Trophoblast cell (in vitro differentiated cells and primary cell): ENCODE data around the gene CCR6.

Experiments used
- DNase-seq, 2 donors: peaks; one replicate each; pipeline ENCODE4 v3.0.0-alpha.2; 2016
- H2AFZ ChIP-seq: 2 replicates; pipeline ENCODE4 v1.6.1; 2013; ENCODE audit warnings: low read length, moderate library complexity, mild to moderate bottlenecking; ENCODE audit not compliant: insufficient read depth, poor library complexity
- H2AK5ac ChIP-seq: 2 replicates; pipeline ENCODE4 v1.6.1; 2013; ENCODE audit warnings: mild to moderate bottlenecking, low read length
- H2BK120ac ChIP-seq: 2 replicates; pipeline ENCODE4 v1.6.1; 2013; ENCODE audit warnings: low read length, mild to moderate bottlenecking, moderate library complexity; ENCODE audit not compliant: insufficient read depth, poor library complexity
- H2BK12ac ChIP-seq: 2 replicates; pipeline ENCODE4 v1.6.1; 2013; ENCODE audit warnings: mild to moderate bottlenecking, low read length, moderate library complexity
- H2BK5ac ChIP-seq: 2 replicates; pipeline ENCODE4 v1.6.1; 2013; ENCODE audit warnings: low read length, low read depth, moderate library complexity, mild to moderate bottlenecking; ENCODE audit not compliant: poor library complexity
- H3K14ac ChIP-seq: 2 replicates; pipeline ENCODE4 v1.6.1; 2013; ENCODE audit warnings: mild to moderate bottlenecking, low read length
- H3K18ac ChIP-seq: 2 replicates; pipeline ENCODE4 v1.6.1; 2013; ENCODE audit warnings: mild to moderate bottlenecking, low read length
- H3K23ac ChIP-seq: 2 replicates; pipeline ENCODE4 v1.6.1; 2013; ENCODE audit warnings: low read length
- H3K27ac ChIP-seq: 2 replicates; pipeline ENCODE4 v1.5.1; 2013; ENCODE audit warnings: low read depth, mild to moderate bottlenecking, inconsistent platforms, low read length, moderate library complexity
- H3K27me3 ChIP-seq: 2 replicates; pipeline ENCODE4 v1.6.1; 2013; ENCODE audit warnings: inconsistent platforms, mild to moderate bottlenecking, low read length, moderate library complexity; ENCODE audit not compliant: insufficient read depth
- H3K36me3 ChIP-seq, 2 experiments: 1 replicate in 1 of 2; 2 replicates in 1 of 2; pipeline ENCODE4 v1.6.1; 2013; ENCODE audit warnings: low read length in 2 of 2, mild to moderate bottlenecking in 2 of 2, moderate library complexity in 1 of 2; ENCODE audit not compliant: insufficient read depth in 2 of 2, control insufficient read depth in 1 of 2
- H3K4ac ChIP-seq: 2 replicates; pipeline ENCODE4 v1.6.1; 2013; ENCODE audit warnings: low read depth, mild to moderate bottlenecking, low read length, moderate library complexity
- H3K4me1 ChIP-seq, 2 experiments: 1 replicate in 1 of 2; 2 replicates in 1 of 2; pipeline ENCODE4 v1.6.1; 2013; ENCODE audit warnings: low read length in 2 of 2, mild to moderate bottlenecking in 2 of 2, moderate library complexity in 1 of 2; ENCODE audit not compliant: insufficient read depth in 2 of 2, control insufficient read depth in 1 of 2
- H3K4me2 ChIP-seq: 2 replicates; pipeline ENCODE4 v1.6.1; 2013; ENCODE audit warnings: inconsistent platforms, mild to moderate bottlenecking, low read length, moderate library complexity
- H3K4me3 ChIP-seq: 2 replicates; pipeline ENCODE4 v1.5.1; 2013; ENCODE audit warnings: mild to moderate bottlenecking, low read depth, low read length, inconsistent platforms
- H3K79me1 ChIP-seq: one replicate; pipeline ENCODE4 v1.6.1; 2013; ENCODE audit warnings: low read length
- H3K79me2 ChIP-seq: 2 replicates; pipeline ENCODE4 v1.6.1; 2013; ENCODE audit warnings: low read length, mild to moderate bottlenecking; ENCODE audit not compliant: control insufficient read depth, insufficient read depth, poor library complexity
- H3K9ac ChIP-seq: 2 replicates; pipeline ENCODE4 v1.6.1; 2013; ENCODE audit warnings: mild to moderate bottlenecking, low read length
- H3K9me3 ChIP-seq: 2 replicates; pipeline ENCODE4 v1.6.1; 2013; ENCODE audit warnings: low read depth, mild to moderate bottlenecking, control low read depth, inconsistent platforms, low read length; ENCODE audit not compliant: insufficient read depth
- H4K12ac ChIP-seq: 2 replicates; pipeline ENCODE4 v1.6.1; 2013; ENCODE audit warnings: low read depth, mild to moderate bottlenecking, low read length, moderate library complexity
- H4K8ac ChIP-seq: 2 replicates; pipeline ENCODE4 v1.6.1; 2013; ENCODE audit warnings: low read depth, mild to moderate bottlenecking, low read length, moderate library complexity
- H4K91ac ChIP-seq: one replicate; pipeline ENCODE4 v1.6.1; 2013; ENCODE audit warnings: low read depth, mild to moderate bottlenecking, low read length, moderate library complexity
- WGBS: extraction: QIAGEN DNeasy Blood & Tissue Kit; methylation state at CpG from one replicate; pipeline ENCODE4 v1.1.7; 2013; ENCODE audit warnings: missing lambda C conversion rate; ENCODE audit not compliant: insufficient read length, insufficient coverage; ENCODE audit errors: extremely low coverage; 5-methylcytosine and 5-hydroxymethylcytosine counted together

The CCR6 gene

DNA sequence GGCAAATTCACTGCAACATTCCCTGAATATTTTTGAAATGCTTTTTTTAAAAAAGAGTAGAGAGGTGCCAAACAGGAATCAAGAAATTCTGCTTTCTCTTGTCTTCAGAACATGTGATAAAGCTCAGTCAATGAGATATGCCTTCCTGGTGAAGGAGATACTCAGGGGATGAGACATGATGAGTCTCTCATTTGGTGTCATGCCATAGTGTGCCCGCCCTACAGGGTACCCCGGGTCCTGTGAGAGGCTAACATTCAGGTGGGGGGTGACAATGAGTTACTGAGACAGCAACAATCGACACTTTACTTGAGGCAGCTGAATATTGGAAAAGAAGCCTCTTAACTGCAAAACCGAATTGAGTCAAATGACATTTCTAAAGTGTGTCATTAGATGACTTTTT, 6.7 kb downstream of the CCR6 start:
- H3K9me3 ChIP-seq: no peaks in the 10 kb centered on the region
- no CpG with 5 or more reads among the region's 4 CpGs for WGBS
- H3K36me3 ChIP-seq: no peaks in the 10 kb centered on the region

DNA sequence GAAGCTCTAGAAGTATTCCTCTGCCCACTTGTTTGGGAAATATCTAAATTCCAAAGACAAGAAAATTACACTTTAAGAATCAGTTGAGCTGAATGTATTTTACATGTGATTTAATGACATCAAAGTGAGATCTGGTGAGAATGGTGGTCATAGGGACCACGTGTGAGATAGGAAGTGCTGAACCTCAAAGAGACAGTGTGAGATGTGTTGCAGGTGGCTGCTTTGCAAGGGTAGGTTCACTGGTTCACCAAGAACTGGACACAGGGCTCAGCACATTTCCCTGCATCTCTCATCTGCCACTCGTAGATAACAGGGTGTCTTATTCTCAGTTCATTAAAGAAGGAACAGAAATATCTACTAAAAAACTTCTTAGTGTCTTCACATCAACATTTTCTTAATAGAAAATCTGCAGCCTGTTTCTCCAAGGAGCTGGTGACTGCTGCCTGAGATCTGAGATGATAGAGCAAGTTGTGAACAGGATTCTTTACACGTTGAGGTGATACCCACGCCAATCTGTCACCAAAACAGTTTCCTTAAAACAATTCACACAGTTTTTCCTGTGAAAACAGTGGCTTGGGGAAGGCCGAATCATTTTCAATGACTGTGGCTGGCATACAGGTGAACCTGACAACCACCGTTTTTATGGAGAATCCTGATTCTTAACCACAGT, 7.2 kb downstream of the CCR6 start:
- no peak overlapping the region for H2BK120ac ChIP-seq

More for the DNA sequence above, 6.7 kb downstream of the CCR6 start:
- H3K14ac ChIP-seq: no peak overlapping the region
- no peak overlapping the region for H4K91ac ChIP-seq
- H3K27me3 ChIP-seq: no peaks in the 10 kb centered on the region
- no peak overlapping the region for H3K27ac ChIP-seq
- no peak overlapping the region for H4K12ac ChIP-seq
- H3K18ac ChIP-seq: no peak overlapping the region
- no peaks in the 10 kb centered on the region for H3K4me1 ChIP-seq
- H3K79me1 ChIP-seq: no peaks in the 10 kb centered on the region
- no peak overlapping the region for H3K4me3 ChIP-seq
- no peak overlapping the region for H3K23ac ChIP-seq
- no peak overlapping the region for H2AFZ ChIP-seq
- H2BK120ac ChIP-seq: no peak overlapping the region
- H3K79me2 ChIP-seq: no peaks in the 10 kb centered on the region
- no peak overlapping the region for H2AK5ac ChIP-seq
- H2BK12ac ChIP-seq: no peak overlapping the region
- DNase-seq: peak in 1 of 2 donors; percentile 15
- no peak overlapping the region for H3K9ac ChIP-seq
- H4K8ac ChIP-seq: no peak overlapping the region
- H2BK5ac ChIP-seq: no peak overlapping the region
- no peak overlapping the region for H3K4ac ChIP-seq
- H3K4me2 ChIP-seq: no peak overlapping the region

DNA sequence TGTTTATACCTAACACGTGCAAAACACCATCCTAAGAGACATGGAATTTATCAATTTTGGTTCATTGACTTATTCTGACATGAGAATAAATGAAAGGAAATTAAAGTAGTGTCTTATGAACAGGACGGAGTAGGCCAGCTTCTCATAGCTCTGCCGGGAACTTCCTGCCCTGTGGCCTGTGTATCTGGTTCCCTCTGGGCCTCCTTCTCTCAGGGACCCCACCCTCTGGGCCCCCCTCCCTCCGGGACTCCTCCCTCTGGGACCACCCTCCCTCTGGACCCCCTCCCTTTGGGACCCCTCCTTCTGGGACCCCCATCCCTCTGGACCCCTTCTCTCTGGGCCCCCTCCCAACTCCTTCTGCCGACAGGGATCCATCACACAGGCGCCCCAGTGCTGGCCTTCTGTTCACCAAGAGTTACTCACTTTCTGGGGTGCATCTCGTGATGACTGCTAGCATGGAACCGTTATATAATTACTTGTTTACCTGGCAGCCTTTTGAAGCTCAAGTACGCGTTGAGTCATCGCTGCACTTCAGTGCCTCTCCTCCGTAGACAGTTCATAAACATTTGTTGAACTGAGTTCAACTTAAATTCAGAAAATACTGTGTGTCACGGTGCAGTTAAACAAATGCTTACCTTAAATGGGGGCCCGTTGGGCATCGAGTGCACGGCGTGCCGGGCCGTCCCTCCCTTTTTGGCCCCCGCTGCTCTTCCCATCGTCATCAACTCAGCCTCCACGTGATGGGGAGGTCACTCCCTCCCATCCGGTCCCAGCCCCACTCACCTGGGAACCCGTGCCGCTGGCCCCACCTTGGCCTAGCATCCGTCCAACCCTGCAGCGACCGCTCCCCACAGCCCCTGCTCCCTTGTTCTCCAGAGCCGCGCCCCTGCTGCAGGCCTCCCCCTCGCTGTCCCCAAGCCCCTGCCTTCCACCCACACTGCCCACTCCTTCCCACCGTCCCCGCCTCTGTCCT, 8.1 kb downstream of the CCR6 start:
- Histone ChIP-seq H3K4me3 (no peak overlapping the region), H4K91ac (no peak overlapping the region), H2BK120ac (no peak overlapping the region), H3K18ac (no peak overlapping the region), H3K9ac (no peak overlapping the region), H2AK5ac (no peak overlapping the region), H3K14ac (no peak overlapping the region), H3K27ac (no peak overlapping the region), H3K23ac (no peak overlapping the region), H4K12ac (no peak overlapping the region), H3K4me1 (peaks cover 0 to 2% of the 10 kb centered on the region in 2 experiments), H3K27me3 (no peaks in the 10 kb centered on the region), H2AFZ (no peak overlapping the region), H2BK5ac (no peak overlapping the region), H3K36me3 (no peaks in the 10 kb centered on the region), H2BK12ac (no peak overlapping the region), H3K4me2 (no peak overlapping the region), H3K79me2 (no peaks in the 10 kb centered on the region), H3K9me3 (no peaks in the 10 kb centered on the region), H4K8ac (no peak overlapping the region), H3K4ac (no peak overlapping the region), H3K79me1 (no peaks in the 10 kb centered on the region)
- no CpG with 5 or more reads among the region's 33 CpGs for WGBS
- no peak for DNase-seq

More for the DNA sequence above, 7.2 kb downstream of the CCR6 start:
- DNase-seq: no peak
- Histone ChIP-seq H3K4me1 (peaks cover 0 to 1% of the 10 kb centered on the region in 2 experiments), H4K12ac (no peak overlapping the region), H2BK5ac (no peak overlapping the region), H3K9me3 (no peaks in the 10 kb centered on the region), H3K36me3 (no peaks in the 10 kb centered on the region), H2BK12ac (no peak overlapping the region), H3K79me2 (no peaks in the 10 kb centered on the region), H3K79me1 (no peaks in the 10 kb centered on the region), H2AK5ac (no peak overlapping the region), H3K23ac (no peak overlapping the region), H3K9ac (no peak overlapping the region), H3K18ac (no peak overlapping the region), H4K8ac (no peak overlapping the region), H3K4me2 (no peak overlapping the region), H3K14ac (no peak overlapping the region), H3K4ac (no peak overlapping the region), H2AFZ (no peak overlapping the region), H3K27me3 (no peaks in the 10 kb centered on the region), H3K27ac (no peak overlapping the region), H4K91ac (no peak overlapping the region), H3K4me3 (no peak overlapping the region)
- no CpG with 5 or more reads among the region's 6 CpGs for WGBS

DNA sequence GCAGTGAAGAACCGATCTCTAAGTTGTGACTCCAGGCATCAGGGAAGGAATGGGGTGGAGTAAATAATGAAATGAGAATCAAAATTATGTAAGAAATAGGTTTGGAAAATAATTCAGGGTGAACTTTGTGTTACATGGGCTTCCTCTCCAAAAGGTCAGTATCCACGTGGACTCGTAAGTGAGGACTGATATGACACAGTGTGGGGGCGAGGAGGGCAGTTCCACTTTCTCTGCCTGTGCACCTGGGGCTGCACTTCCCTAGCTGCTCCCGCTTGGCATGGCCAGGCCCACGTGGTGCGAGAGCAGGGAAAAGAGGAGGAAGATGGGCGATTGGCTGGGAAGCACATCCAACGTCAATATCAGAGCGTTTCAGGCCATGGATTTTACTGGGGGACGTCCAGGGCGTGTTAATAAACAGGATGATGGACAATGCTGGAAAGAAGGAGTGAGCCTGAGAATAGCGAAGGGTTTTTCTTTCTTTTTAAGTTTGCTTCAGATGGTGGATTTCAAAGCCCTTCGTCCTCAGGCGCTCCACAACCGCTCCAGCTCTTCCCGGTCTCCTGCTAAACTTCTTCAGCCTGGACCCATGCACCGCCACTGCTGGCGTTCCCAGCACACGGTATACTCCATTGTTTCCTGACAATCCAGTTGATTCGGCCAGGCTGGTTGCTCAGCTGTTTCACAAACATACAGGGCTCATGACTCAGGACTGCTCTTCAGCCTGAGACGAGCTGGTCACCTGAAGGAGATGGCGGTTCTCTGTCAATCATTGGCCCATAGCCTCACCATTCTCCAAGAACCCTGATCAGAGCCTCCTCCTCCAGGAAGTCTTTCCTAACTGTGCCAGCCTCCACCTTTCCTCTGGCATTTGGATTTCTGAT, 11.8 kb downstream of the CCR6 start:
- no peak overlapping the region for H3K9ac ChIP-seq
- H3K4me1 ChIP-seq: peaks cover 0 to 5% of the 10 kb centered on the region in 2 experiments
- no peaks in the 10 kb centered on the region for H3K36me3 ChIP-seq
- H3K4me2 ChIP-seq: no peak overlapping the region
- H3K79me1 ChIP-seq: no peaks in the 10 kb centered on the region
- no peak overlapping the region for H4K12ac ChIP-seq
- H3K9me3 ChIP-seq: no peaks in the 10 kb centered on the region
- H3K27ac ChIP-seq: no peak overlapping the region
- no peak overlapping the region for H3K14ac ChIP-seq
- H3K27me3 ChIP-seq: no peaks in the 10 kb centered on the region
- H3K4me3 ChIP-seq: no peak overlapping the region
- H2AFZ ChIP-seq: no peak overlapping the region
- no peak overlapping the region for H2BK5ac ChIP-seq
- H4K91ac ChIP-seq: no peak overlapping the region
- H3K79me2 ChIP-seq: no peaks in the 10 kb centered on the region
- H3K18ac ChIP-seq: no peak overlapping the region
- DNase-seq: peak in 1 of 2 donors; percentile 61
- no peak overlapping the region for H3K4ac ChIP-seq
- H2BK120ac ChIP-seq: no peak overlapping the region
- no peak overlapping the region for H2BK12ac ChIP-seq
- no peak overlapping the region for H4K8ac ChIP-seq
- H3K23ac ChIP-seq: no peak overlapping the region
- H2AK5ac ChIP-seq: no peak overlapping the region
- WGBS: no CpG with 5 or more reads among the region's 23 CpGs
